Stomach (tissue), 4 donors: ENCODE data around the gene CCDC126.

ENCODE experiments used
- POLR2A ChIP-seq, 4 donors: fragments of 450-650 bp; IDR thresholded peaks; one replicate each; pipeline ENCODE4 v1.6.1; 2016; ENCODE audit warnings: antibody characterized with exemption in 4 of 4, control low read depth in 2 of 4, mild to moderate bottlenecking in 1 of 4, moderate library complexity in 1 of 4
- POLR2AphosphoS5 ChIP-seq, 3 donors: sonication (generic); formaldehyde crosslinking; IDR thresholded peaks; one replicate each; pipeline ENCODE4 v1.6.1; 2016; ENCODE audit warnings: antibody characterized with exemption in 3 of 3
- TF ChIP-seq, protein P1 (sequence below), 7 experiments: fragments of 450-650 bp in 4 of 7; fragments of 200-600 bp in 3 of 7; sonication (generic) in 3 of 7; IDR thresholded peaks; one replicate each; pipeline ENCODE4 v1.5.1; 2016 to 2019; ENCODE audit warnings: antibody characterized with exemption in 7 of 7, control low read depth in 2 of 7, mild to moderate bottlenecking in 1 of 7

DNA sequence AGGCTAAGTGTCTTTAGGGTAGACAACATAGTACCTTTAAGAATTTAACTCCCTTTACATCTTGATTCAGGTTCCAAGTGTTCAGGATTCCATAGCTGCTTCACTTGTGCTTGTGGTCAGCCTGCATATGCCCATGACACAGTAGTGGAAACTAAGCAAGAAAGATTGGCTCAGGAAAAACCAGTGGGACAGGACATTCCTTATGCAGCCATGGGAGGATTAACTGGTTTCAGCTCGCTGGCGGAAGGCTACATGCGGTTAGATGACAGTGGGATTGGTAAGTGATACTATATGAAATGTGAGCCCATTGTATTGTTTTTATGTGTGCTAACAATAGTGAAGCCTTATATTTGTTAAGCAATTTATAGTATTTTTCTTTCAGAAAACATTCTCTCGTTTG is 94.1 kb downstream of the CCDC126 start:
- TF ChIP-seq POLR2A (IDR thresholded peaks at IDR 0.05) (no peak), POLR2AphosphoS5 (IDR thresholded peaks at IDR 0.05) (no peak)
- TF ChIP-seq, protein P1, sequence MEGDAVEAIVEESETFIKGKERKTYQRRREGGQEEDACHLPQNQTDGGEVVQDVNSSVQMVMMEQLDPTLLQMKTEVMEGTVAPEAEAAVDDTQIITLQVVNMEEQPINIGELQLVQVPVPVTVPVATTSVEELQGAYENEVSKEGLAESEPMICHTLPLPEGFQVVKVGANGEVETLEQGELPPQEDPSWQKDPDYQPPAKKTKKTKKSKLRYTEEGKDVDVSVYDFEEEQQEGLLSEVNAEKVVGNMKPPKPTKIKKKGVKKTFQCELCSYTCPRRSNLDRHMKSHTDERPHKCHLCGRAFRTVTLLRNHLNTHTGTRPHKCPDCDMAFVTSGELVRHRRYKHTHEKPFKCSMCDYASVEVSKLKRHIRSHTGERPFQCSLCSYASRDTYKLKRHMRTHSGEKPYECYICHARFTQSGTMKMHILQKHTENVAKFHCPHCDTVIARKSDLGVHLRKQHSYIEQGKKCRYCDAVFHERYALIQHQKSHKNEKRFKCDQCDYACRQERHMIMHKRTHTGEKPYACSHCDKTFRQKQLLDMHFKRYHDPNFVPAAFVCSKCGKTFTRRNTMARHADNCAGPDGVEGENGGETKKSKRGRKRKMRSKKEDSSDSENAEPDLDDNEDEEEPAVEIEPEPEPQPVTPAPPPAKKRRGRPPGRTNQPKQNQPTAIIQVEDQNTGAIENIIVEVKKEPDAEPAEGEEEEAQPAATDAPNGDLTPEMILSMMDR (IDR thresholded peaks at IDR 0.05): no peak
